Colonic mucosa (tissue), 4 donors: ENCODE data around the gene LAMC1. TPM values are rescaled to one million over a fixed set of nuclear protein-coding genes. Genes with fewer than 3 reads are reported as not detected.
A peak's percentile ranks its signal among the peaks of the same experiment; 100 is the strongest.

Experiments
- DNase-seq: peaks from one replicate; pipeline ENCODE4 v3.0.0-alpha.2; 2020
- H3K27ac ChIP-seq: fragments of 200-600 bp; one replicate; pipeline ENCODE4 v1.8.0; 2021
- H3K27me3 ChIP-seq: fragments of 200-600 bp; one replicate; pipeline ENCODE4 v1.8.0; 2021
- H3K36me3 ChIP-seq: fragments of 200-600 bp; one replicate; pipeline ENCODE4 v1.8.0; 2021
- H3K4me1 ChIP-seq: fragments of 200-600 bp; one replicate; pipeline ENCODE4 v1.8.0; 2021; ENCODE audit warnings: mild to moderate bottlenecking
- H3K4me3 ChIP-seq: fragments of 200-600 bp; one replicate; pipeline ENCODE4 v1.8.0; 2021
- H3K9ac ChIP-seq, 2 donors: one replicate each; pipeline ENCODE4 v1.7.0; 2013; ENCODE audit warnings: control low read depth in 2 of 2, low read depth in 2 of 2, low read length in 2 of 2
- H3K9me3 ChIP-seq: fragments of 200-600 bp; one replicate; pipeline ENCODE4 v1.8.0; 2021
- intact Hi-C: fragments of 100-400 bp; cut with DNase I; formaldehyde crosslinking; loops from one replicate; pipeline ENCODE4 v1.14.1; 2022
- total RNA-seq, 2 donors: library from RNA; stranded (reverse); fragmentation: NEBNext Ultra II Directional in 1 of 2; extraction: Animal tissue kit (Norgen Biotek cat#: 25700) in 1 of 2; gene quantifications; one replicate each; pipeline ENCODE4 v1.2.1, GENCODE V29; 2021
- TF ChIP-seq, protein P1 (sequence below): fragments of 200-600 bp; IDR thresholded peaks from one replicate; pipeline ENCODE4 v1.8.0; 2022; ENCODE audit warnings: antibody characterized with exemption, mild to moderate bottlenecking
- donor health status: healthy.
- donor health status: DM: no; HTN: no; CAD: no.
- donor health status: DM: no; HTN: no; CAD: no.

LAMC1 gene
- total RNA-seq, 2 donors from 2014 or later = 28.0 to 54.6 TPM

DNA sequence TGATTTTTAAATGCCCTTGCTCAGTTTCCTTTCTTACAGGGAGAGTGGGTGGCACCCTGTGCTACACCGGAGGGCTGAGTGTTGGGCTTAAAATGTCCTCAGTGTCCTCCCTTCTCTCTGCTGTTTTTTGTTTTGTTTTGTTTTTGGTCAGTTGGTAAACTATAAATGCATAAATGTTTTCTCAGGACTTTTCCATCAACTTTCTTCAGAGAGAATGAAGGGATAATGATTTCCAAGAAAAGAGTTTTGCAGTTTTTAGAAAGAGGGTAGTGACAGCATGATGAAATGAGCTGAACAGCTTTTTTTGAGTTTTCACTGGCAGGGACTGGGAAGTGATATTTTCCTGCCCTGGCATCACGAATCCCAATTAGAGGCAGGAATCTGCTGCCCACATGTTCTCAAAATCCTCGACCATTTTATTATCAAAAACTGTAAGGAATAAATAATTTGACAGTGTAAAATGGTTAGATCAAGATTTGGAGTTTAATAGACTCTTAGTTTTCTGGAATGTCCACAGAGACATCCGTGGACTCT lies 15.2 kb downstream of the LAMC1 start:
- H3K4me1 ChIP-seq = no peaks in the 10 kb centered on the region
- intact Hi-C loops = no loop called here
- no peak overlapping the region for H3K9ac ChIP-seq

DNA sequence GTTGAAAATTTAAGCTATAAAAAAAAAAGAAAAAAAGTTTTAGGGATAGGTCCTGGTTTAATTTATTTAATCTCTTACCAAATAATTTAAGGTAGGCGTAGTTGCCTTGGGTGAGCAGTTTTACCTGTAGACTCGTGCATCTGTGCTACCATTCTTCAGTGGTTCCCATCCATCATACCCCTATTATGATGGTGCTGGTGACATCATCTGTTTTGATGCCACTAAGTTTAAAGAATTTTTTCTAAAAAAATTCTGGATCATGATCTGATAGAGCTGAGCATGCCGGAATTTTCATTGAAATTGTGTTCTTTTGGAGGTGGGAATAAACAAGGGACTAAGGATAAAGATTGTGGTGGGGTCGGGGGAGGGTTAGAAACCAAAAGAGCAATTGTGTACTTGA lies 15.7 kb downstream of the LAMC1 start:
- H3K27me3 ChIP-seq = no peaks in the 10 kb centered on the region
- no peaks in the 10 kb centered on the region for H3K4me1 ChIP-seq
- intact Hi-C loops = no loop called here
- H3K27ac ChIP-seq = no peak overlapping the region
- DNase-seq = no peak
- H3K36me3 ChIP-seq = no peaks in the 10 kb centered on the region
- no peak overlapping the region for H3K9ac ChIP-seq
- no peak overlapping the region for H3K4me3 ChIP-seq
- no peaks in the 10 kb centered on the region for H3K9me3 ChIP-seq
- TF ChIP-seq, protein P1, sequence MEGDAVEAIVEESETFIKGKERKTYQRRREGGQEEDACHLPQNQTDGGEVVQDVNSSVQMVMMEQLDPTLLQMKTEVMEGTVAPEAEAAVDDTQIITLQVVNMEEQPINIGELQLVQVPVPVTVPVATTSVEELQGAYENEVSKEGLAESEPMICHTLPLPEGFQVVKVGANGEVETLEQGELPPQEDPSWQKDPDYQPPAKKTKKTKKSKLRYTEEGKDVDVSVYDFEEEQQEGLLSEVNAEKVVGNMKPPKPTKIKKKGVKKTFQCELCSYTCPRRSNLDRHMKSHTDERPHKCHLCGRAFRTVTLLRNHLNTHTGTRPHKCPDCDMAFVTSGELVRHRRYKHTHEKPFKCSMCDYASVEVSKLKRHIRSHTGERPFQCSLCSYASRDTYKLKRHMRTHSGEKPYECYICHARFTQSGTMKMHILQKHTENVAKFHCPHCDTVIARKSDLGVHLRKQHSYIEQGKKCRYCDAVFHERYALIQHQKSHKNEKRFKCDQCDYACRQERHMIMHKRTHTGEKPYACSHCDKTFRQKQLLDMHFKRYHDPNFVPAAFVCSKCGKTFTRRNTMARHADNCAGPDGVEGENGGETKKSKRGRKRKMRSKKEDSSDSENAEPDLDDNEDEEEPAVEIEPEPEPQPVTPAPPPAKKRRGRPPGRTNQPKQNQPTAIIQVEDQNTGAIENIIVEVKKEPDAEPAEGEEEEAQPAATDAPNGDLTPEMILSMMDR = no peak

More for the DNA sequence above, 15.2 kb downstream of the LAMC1 start:
- H3K4me3 ChIP-seq = no peak overlapping the region
- H3K9me3 ChIP-seq = no peaks in the 10 kb centered on the region
- no peaks in the 10 kb centered on the region for H3K36me3 ChIP-seq
- TF ChIP-seq, protein P1 = no peak
- no peak for DNase-seq
- no peaks in the 10 kb centered on the region for H3K27me3 ChIP-seq
- H3K27ac ChIP-seq = no peak overlapping the region

DNA sequence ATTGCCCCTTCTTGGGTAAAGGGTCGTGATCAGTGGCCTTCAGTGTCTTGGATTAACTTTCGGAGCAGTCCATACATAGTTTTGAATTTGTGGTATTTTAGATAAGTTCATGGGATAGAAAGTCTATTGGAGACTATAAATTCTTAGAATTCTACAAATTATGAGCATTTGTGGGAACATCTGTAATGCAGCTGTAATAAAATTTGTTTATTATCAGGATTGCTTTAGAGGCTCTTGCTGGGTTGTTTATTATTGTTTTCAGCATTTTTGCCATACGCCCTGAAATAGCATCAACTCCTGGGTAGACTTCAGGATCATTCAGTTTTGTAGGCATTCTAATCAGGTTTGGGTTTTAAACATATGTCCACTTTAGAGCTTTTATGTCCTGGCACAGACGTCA lies 16.1 kb downstream of the LAMC1 start:
- H3K9ac ChIP-seq = no peak overlapping the region
- intact Hi-C loops = no loop called here
- TF ChIP-seq, protein P1 = no peak
- no peaks in the 10 kb centered on the region for H3K27me3 ChIP-seq
- H3K4me3 ChIP-seq = no peak overlapping the region
- H3K9me3 ChIP-seq = no peaks in the 10 kb centered on the region
- no peaks in the 10 kb centered on the region for H3K4me1 ChIP-seq
- H3K27ac ChIP-seq = no peak overlapping the region
- no peak for DNase-seq
- no peaks in the 10 kb centered on the region for H3K36me3 ChIP-seq

- TF ChIP-seq, protein P1 = no peak
- no peaks in the 10 kb centered on the region for H3K4me1 ChIP-seq
- no peak overlapping the region for H3K4me3 ChIP-seq
- no peak overlapping the region for H3K9ac ChIP-seq
- no peak for DNase-seq
- peak overlapping the region; percentile 23 for H3K27ac ChIP-seq
- intact Hi-C loops = no loop called here
- no peaks in the 10 kb centered on the region for H3K36me3 ChIP-seq
- no peaks in the 10 kb centered on the region for H3K27me3 ChIP-seq
- no peaks in the 10 kb centered on the region for H3K9me3 ChIP-seq
Measured at GRCh38 chr1:183039985-183040447, 16.8 kb downstream of the LAMC1 start.

DNA sequence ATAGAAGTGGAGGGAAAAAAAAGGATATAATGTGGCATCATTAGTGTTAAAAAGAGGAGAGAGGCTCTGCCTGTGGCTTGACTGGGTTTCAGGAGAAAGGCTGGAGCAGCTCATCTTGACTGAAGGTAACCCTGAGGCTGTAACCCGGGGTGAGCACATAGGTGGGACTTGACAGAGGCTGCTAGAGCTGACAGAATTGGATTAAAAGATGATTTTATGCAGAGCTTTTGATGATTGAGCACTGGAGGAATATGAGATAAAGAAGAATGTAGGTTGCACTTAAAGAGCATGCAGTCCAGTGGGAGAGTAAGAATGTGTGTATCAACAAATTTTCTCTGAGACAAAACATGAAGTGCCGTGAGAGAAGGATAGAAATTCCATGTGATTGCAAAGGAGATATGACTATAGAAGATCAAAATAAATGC lies 17.3 kb downstream of the LAMC1 start:
- H3K36me3 ChIP-seq = no peaks in the 10 kb centered on the region
- no peak overlapping the region for H3K9ac ChIP-seq
- intact Hi-C loops = no loop called here
- no peak for DNase-seq
- TF ChIP-seq, protein P1 = no peak
- no peaks in the 10 kb centered on the region for H3K27me3 ChIP-seq
- no peaks in the 10 kb centered on the region for H3K9me3 ChIP-seq
- no peaks in the 10 kb centered on the region for H3K4me1 ChIP-seq
- no peak overlapping the region for H3K4me3 ChIP-seq
- peak overlapping the region; percentile 23 for H3K27ac ChIP-seq
